ENCODE data around the gene SNU13.
"Not testable (repeated sequence)": the region's sequence is repeated elsewhere in the genome, so short reads cannot be mapped to it uniquely, and the experiment has no call there.

Gene SNU13

GRCh38 chr22:41676134-41676533 is 12.5 kb downstream of the SNU13 start:
- TF ChIP-seq CTCF (IDR thresholded peaks at IDR 0.05) = no peak

GRCh38 chr22:41674846-41675340 is 13.8 kb downstream of the SNU13 start:
- no peak for TF ChIP-seq CTCF (IDR thresholded peaks at IDR 0.05)
- Histone ChIP-seq H3K27ac (no peak overlapping the region), H3K4me3 (no peak overlapping the region), H3K9me3 (no peaks in the 10 kb centered on the region), H3K4me1 (no peaks in the 10 kb centered on the region), H3K36me3 (peaks cover 30 to 65% (median 45%) of the 10 kb centered on the region in 3 donors), H3K27me3 (no peaks in the 10 kb centered on the region)
- DNase-seq = no peak
- intact Hi-C loops (cut with DNase I; ENCODE audit: low total_unique reads) = no loop called here

More at GRCh38 chr22:41676134-41676533, 12.5 kb downstream of the SNU13 start:
- Histone ChIP-seq H3K27ac (no peak overlapping the region), H3K4me3 (no peak overlapping the region), H3K4me1 (no peaks in the 10 kb centered on the region), H3K9me3 (no peaks in the 10 kb centered on the region), H3K27me3 (no peaks in the 10 kb centered on the region), H3K36me3 (peaks cover 38 to 73% (median 55%) of the 10 kb centered on the region in 3 donors)
- DNase-seq = no peak
- intact Hi-C loops (cut with DNase I; ENCODE audit: low total_unique reads) = no loop called here

GRCh38 chr22:41672780-41673509 is 15.7 kb downstream of the SNU13 start:
- no peak overlapping the region for H3K4me3 ChIP-seq
- no peak for DNase-seq
- H3K36me3 ChIP-seq = peaks cover 13 to 46% (median 28%) of the 10 kb centered on the region in 3 donors
- H3K27ac ChIP-seq = no peak overlapping the region
- intact Hi-C loops (cut with DNase I; ENCODE audit: low total_unique reads) = no loop called here
- no peaks in the 10 kb centered on the region for H3K4me1 ChIP-seq
- no peaks in the 10 kb centered on the region for H3K9me3 ChIP-seq
- TF ChIP-seq CTCF (IDR thresholded peaks at IDR 0.05) = no peak
- H3K27me3 ChIP-seq = no peaks in the 10 kb centered on the region

DNA sequence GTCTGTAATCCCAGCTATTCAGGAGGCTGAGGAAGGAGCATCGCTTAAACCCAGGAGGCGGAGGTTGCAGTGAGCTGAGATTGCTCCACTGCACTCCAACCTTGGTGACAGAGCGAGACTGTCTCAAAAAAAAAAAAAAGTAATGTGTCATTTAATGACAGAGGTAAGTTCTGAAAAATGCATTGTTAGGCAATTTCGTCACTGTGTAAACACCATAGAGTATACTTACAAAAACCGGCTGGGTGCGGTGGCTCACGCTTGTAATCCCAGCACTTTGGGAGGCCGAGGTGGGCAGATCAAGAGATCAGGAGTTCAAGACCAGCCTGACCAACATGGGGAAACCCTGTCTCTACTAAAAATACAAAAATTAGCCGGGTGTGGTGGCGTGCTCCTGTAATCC is 16.6 kb downstream of the SNU13 start:
- intact Hi-C loops (cut with DNase I; ENCODE audit: low total_unique reads); H3K27me3 ChIP-seq; H3K4me1 ChIP-seq; H3K4me3 ChIP-seq; H3K27ac ChIP-seq; H3K9me3 ChIP-seq; DNase-seq: not testable (repeated sequence)
- peaks cover 5 to 41% (median 23%) of the 10 kb centered on the region in 3 donors for H3K36me3 ChIP-seq

DNA sequence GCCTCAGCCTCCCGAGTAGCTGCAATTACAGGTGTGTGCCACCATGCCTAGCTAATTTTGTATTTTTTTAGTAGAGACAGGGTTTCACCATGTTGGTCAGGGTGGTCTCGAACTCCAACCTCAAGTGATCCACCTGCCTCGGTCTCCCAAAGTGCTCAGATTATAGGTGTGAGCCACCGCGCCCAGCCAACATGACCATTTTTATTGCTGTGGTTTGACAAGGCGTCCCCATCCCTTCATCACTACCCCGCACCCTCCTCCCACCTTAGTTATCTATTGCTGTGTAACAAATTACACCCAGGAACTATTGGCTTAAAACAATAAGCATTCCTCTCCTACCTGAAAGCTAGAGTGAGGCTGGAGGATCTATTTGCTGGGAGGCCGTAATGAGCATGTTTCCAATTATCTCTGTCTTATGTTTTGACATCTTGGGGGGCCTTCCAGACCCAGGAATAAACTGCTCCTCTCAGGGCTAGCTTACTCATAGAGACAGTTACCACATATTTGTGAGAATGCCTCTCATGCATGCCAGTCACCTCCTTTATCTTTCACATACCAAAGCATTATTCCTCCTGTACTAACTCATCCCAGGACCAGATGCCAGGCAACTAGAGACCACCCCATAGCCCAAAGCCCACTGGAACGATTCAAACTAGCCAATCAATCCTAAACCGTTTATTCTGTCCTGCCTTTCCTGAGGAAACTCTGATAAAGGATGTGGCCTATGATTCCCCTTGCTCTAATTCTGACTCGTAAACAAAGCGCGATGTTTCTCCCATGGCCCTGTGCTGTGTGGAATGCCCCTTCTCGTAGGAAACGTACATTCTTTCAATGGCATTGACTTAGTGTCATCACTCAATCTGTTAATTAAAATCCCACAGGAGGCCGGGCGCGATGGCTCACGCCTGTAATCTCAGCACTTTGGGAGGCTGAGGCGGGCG is 19.4 kb downstream of the SNU13 start:
- no peak overlapping the region for H3K4me3 ChIP-seq
- peaks cover 0 to 14% (median 5%) of the 10 kb centered on the region in 4 donors for H3K4me1 ChIP-seq
- no peak overlapping the region for H3K27ac ChIP-seq
- TF ChIP-seq CTCF (IDR thresholded peaks at IDR 0.05) = no peak
- intact Hi-C loops (cut with DNase I; ENCODE audit: low total_unique reads) = no loop called here
- peak in 1 of 2 donors; percentile 55 for DNase-seq
- H3K9me3 ChIP-seq = no peaks in the 10 kb centered on the region
- peaks cover 4 to 35% (median 19%) of the 10 kb centered on the region in 3 donors for H3K36me3 ChIP-seq
- H3K27me3 ChIP-seq = no peaks in the 10 kb centered on the region

Data from tibial artery (tissue), 4 donors.